ENCODE measurements around the gene SOD3. TPM values are rescaled to one million over a fixed set of nuclear protein-coding genes. Genes with fewer than 3 reads are reported as not detected.

SOD3 gene
- total and polyA plus RNA-seq, 10 donors, result 4.0 to 28.8 (median 14.4) TPM

- no peak for DNase-seq
- H3K4me1 ChIP-seq, result no peaks in the 10 kb centered on the region
- no peaks in the 10 kb centered on the region for H3K36me3 ChIP-seq
- H3K9me3 ChIP-seq, result no peaks in the 10 kb centered on the region
- H3K27me3 ChIP-seq (replicated peaks in 1 of 7), result no peaks in the 10 kb centered on the region
- intact Hi-C loops (cut with DNase I; ENCODE audit: low total_unique reads), result no loop called here
- no peak overlapping the region for H3K27ac ChIP-seq
- no peak overlapping the region for H3K4me3 ChIP-seq
- TF ChIP-seq CTCF (IDR thresholded peaks at IDR 0.05 in 8 of 11, conservative IDR thresholded peaks at IDR 0.05 in 3 of 11), result no peak
- TF ChIP-seq POLR2AphosphoS5 (IDR thresholded peaks at IDR 0.05), result no peak
- no peak for TF ChIP-seq POLR2A (IDR thresholded peaks at IDR 0.05)
Measured at GRCh38 chr4:24768604-24769003, 26.8 kb upstream of the SOD3 start.

- Histone ChIP-seq H3K27ac (no peak overlapping the region), H3K27me3 (replicated peaks in 1 of 7) (no peaks in the 10 kb centered on the region), H3K9me3 (no peaks in the 10 kb centered on the region), H3K4me1 (no peaks in the 10 kb centered on the region), H3K4me3 (no peak overlapping the region), H3K36me3 (no peaks in the 10 kb centered on the region)
- intact Hi-C loops (cut with DNase I; ENCODE audit: low total_unique reads), result no loop called here
- TF ChIP-seq CTCF (IDR thresholded peaks at IDR 0.05 in 8 of 11, conservative IDR thresholded peaks at IDR 0.05 in 3 of 11) (no peak), POLR2AphosphoS5 (IDR thresholded peaks at IDR 0.05) (no peak), POLR2A (IDR thresholded peaks at IDR 0.05) (no peak)
- WGBS, 5 donors, result 56 to 93% (median 85%) methylated on average over 2 of the region's 2 CpGs
- DNase-seq, result no peak
Measured at GRCh38 chr4:24769571-24769970, 25.8 kb upstream of the SOD3 start.

- Histone ChIP-seq H3K27me3 (replicated peaks in 1 of 7) (peaks cover 0 to 2% (median 0%) of the 10 kb centered on the region in 7 donors), H3K36me3 (no peaks in the 10 kb centered on the region), H3K4me1 (no peaks in the 10 kb centered on the region), H3K9me3 (no peaks in the 10 kb centered on the region), H3K4me3 (no peak overlapping the region), H3K27ac (no peak overlapping the region)
- intact Hi-C loops (cut with DNase I; ENCODE audit: low total_unique reads), result no loop called here
- 47 to 68% (median 54%) methylated on average over 3 of the region's 3 CpGs for WGBS, 5 donors
- DNase-seq, result no peak
- TF ChIP-seq POLR2A (IDR thresholded peaks at IDR 0.05), result no peak
- no peak for TF ChIP-seq CTCF (IDR thresholded peaks at IDR 0.05 in 8 of 11, conservative IDR thresholded peaks at IDR 0.05 in 3 of 11)
- no peak for TF ChIP-seq POLR2AphosphoS5 (IDR thresholded peaks at IDR 0.05)
Measured at GRCh38 chr4:24770032-24770584, 25.3 kb upstream of the SOD3 start.

- 86 to 98% (median 90%) methylated on average over 4 of the region's 4 CpGs for WGBS, 5 donors
- no peak for DNase-seq
- intact Hi-C loops (cut with DNase I; ENCODE audit: low total_unique reads), result no loop called here
- Histone ChIP-seq H3K9me3 (no peaks in the 10 kb centered on the region), H3K4me3 (no peak overlapping the region), H3K36me3 (no peaks in the 10 kb centered on the region), H3K27ac (no peak overlapping the region), H3K4me1 (no peaks in the 10 kb centered on the region), H3K27me3 (replicated peaks in 1 of 7) (peaks cover 0 to 4% (median 0%) of the 10 kb centered on the region in 7 donors)
- TF ChIP-seq POLR2AphosphoS5 (IDR thresholded peaks at IDR 0.05) (no peak), CTCF (IDR thresholded peaks at IDR 0.05 in 8 of 11, conservative IDR thresholded peaks at IDR 0.05 in 3 of 11) (no peak), POLR2A (IDR thresholded peaks at IDR 0.05) (no peak)
Measured at GRCh38 chr4:24770667-24771066, 24.7 kb upstream of the SOD3 start.

All from spleen (tissue), 11 donors.